ENCODE measurements around the gene FLYWCH1. TPM values are rescaled to one million over a fixed set of nuclear protein-coding genes. Genes with fewer than 3 reads are reported as not detected.

FLYWCH1 gene
- total and polyA plus RNA-seq, 9 of the 15 experiments (the other 6 are each of a cell fraction or from before 2014, with no cell fraction given) = 0.18 to 33.6 (median 11.3) TPM

GRCh38 chr16:2980227-2981176, 68.8 kb downstream of the FLYWCH1 start, which contains the start of gene PKMYT1 (continued):
- TF ChIP-seq NKRF (IDR thresholded peaks at IDR 0.05; ENCODE audit: borderline replicate concordance) (no peak), ZNF639 (CRISPR knock-in tag; conservative IDR thresholded peaks at IDR 0.05 in 1 of 2, IDR thresholded peaks at IDR 0.05 in 1 of 2) (no peak), MEIS2 (IDR thresholded peaks at IDR 0.05; ENCODE audit: partially characterized antibody) (peak; percentile 89), SMAD1 (IDR thresholded peaks at IDR 0.05; ENCODE audit: low read depth, low read length, partially characterized antibody) (no peak), ZNF551 (CRISPR knock-in tag; IDR thresholded peaks at IDR 0.05) (no peak), PHF21A (IDR thresholded peaks at IDR 0.05; ENCODE audit: borderline replicate concordance, low read depth) (no peak), FOS (IDR thresholded peaks at IDR 0.05; ENCODE audit: extremely low read depth, insufficient read length) (no peak), RBM34 (IDR thresholded peaks at IDR 0.05; ENCODE audit: borderline replicate concordance, insufficient read depth, low read length) (no peak), TSHZ1 (CRISPR knock-in tag; IDR thresholded peaks at IDR 0.05) (no peak), ARID3B (CRISPR knock-in tag; IDR thresholded peaks at IDR 0.05; ENCODE audit: borderline replicate concordance) (no peak), ZFP1 (CRISPR knock-in tag; IDR thresholded peaks at IDR 0.05) (no peak), POLR2A (conservative IDR thresholded peaks at IDR 0.05) (peak; percentile 93), FOXA3 (CRISPR knock-in tag; conservative IDR thresholded peaks at IDR 0.05 in 1 of 2, IDR thresholded peaks at IDR 0.05 in 1 of 2) (peak in 1 of 2 experiments; percentile 26; a peak in 1 of 4 replicates), MXD1 (CRISPR knock-in tag; IDR thresholded peaks at IDR 0.05; ENCODE audit: borderline replicate concordance, poor library complexity, severe bottlenecking) (no peak), ZKSCAN1 (IDR thresholded peaks at IDR 0.05; ENCODE audit: low read depth, low read length) (0 out of 2 replicates have a peak, but pooled peaks have one; percentile 4), TRIM28 (IDR thresholded peaks at IDR 0.05) (no peak), GATAD2A (IDR thresholded peaks at IDR 0.05) (no peak), PHB (CRISPR knock-in tag; IDR thresholded peaks at IDR 0.05) (no peak)

Measured in K562 (cell line).